Large intestine (tissue), 3 donors: ENCODE results near the gene PAH. TPM values are rescaled to one million over a fixed set of nuclear protein-coding genes. Genes with fewer than 3 reads are reported as not detected.
A peak's percentile ranks its signal among the peaks of the same experiment; 100 is the strongest.

Experiments
- DNase-seq, 2 donors: peaks; one replicate each; pipeline versions ENCODE4 v3.0.0 to v3.0.0-alpha.2; 2013
- H3K27ac ChIP-seq: one replicate; pipeline ENCODE4 v1.5.1; 2013; ENCODE audit warnings: low read length
- H3K27me3 ChIP-seq: 2 replicates; pipeline ENCODE4 v1.6.1; 2013; ENCODE audit warnings: low read length; ENCODE audit not compliant: control insufficient read depth, insufficient read depth
- H3K36me3 ChIP-seq: 2 replicates; pipeline ENCODE4 v1.6.1; 2013; ENCODE audit warnings: low read length; ENCODE audit not compliant: control insufficient read depth, insufficient read depth
- H3K4me1 ChIP-seq: one replicate; pipeline ENCODE4 v1.6.1; 2013; ENCODE audit warnings: low read length; ENCODE audit not compliant: control insufficient read depth, insufficient read depth
- H3K4me3 ChIP-seq: one replicate; pipeline ENCODE4 v1.5.1; 2013; ENCODE audit warnings: low read length
- H3K9me3 ChIP-seq: one replicate; pipeline ENCODE4 v1.6.1; 2013; ENCODE audit warnings: mild to moderate bottlenecking, low read depth, low read length, moderate library complexity; ENCODE audit not compliant: control insufficient read depth
- WGBS: methylation state at CpG from one replicate; pipeline ENCODE4 v1.1.5; 2013; ENCODE audit warnings: low lambda C conversion rate; ENCODE audit not compliant: insufficient coverage; 5-methylcytosine and 5-hydroxymethylcytosine counted together
- polyA plus RNA-seq: library from polyadenylated mRNA; unstranded; fragments of 120-200 nt; gene quantifications from one replicate; pipeline ENCODE4 v1.2.1, GENCODE V29; 2013

The PAH gene
- polyA plus RNA-seq, 1 donor: 172 TPM

GRCh38 chr12:102903337-102904007 lies 13.6 kb downstream of the PAH start:
- H3K4me3 ChIP-seq: no peak overlapping the region
- WGBS: no CpG with 5 or more reads among the region's 1 CpG
- no peaks in the 10 kb centered on the region for H3K9me3 ChIP-seq
- H3K27ac ChIP-seq: no peak overlapping the region
- H3K27me3 ChIP-seq: no peaks in the 10 kb centered on the region
- H3K36me3 ChIP-seq: no peaks in the 10 kb centered on the region
- DNase-seq: no peak
- H3K4me1 ChIP-seq: no peaks in the 10 kb centered on the region

- WGBS: 43% methylated on average over 1 of the region's 3 CpGs
- Histone ChIP-seq H3K4me1 (no peaks in the 10 kb centered on the region), H3K27ac (no peak overlapping the region), H3K27me3 (no peaks in the 10 kb centered on the region), H3K36me3 (no peaks in the 10 kb centered on the region), H3K4me3 (no peak overlapping the region), H3K9me3 (no peaks in the 10 kb centered on the region)
- DNase-seq: no peak
These were observed 15.0 kb downstream of the PAH start for GRCh38 chr12:102902093-102902492.

- DNase-seq: no peak
- 86% methylated on average over 1 of the region's 2 CpGs for WGBS
- Histone ChIP-seq H3K4me1 (no peaks in the 10 kb centered on the region), H3K36me3 (no peaks in the 10 kb centered on the region), H3K27me3 (no peaks in the 10 kb centered on the region), H3K27ac (no peak overlapping the region), H3K9me3 (no peaks in the 10 kb centered on the region), H3K4me3 (no peak overlapping the region)
These were observed 16.7 kb downstream of the PAH start for GRCh38 chr12:102900389-102900788.

- no peak overlapping the region for H3K27ac ChIP-seq
- DNase-seq: no peak
- no peaks in the 10 kb centered on the region for H3K4me1 ChIP-seq
- WGBS: 80% methylated on average over 1 of the region's 1 CpG
- no peaks in the 10 kb centered on the region for H3K36me3 ChIP-seq
- no peaks in the 10 kb centered on the region for H3K27me3 ChIP-seq
- H3K9me3 ChIP-seq: no peaks in the 10 kb centered on the region
- H3K4me3 ChIP-seq: no peak overlapping the region
These were observed 21.0 kb downstream of the PAH start for GRCh38 chr12:102896067-102896466.

GRCh38 chr12:102891756-102892155 lies 25.3 kb downstream of the PAH start:
- WGBS: no CpG with 5 or more reads among the region's 2 CpGs
- H3K4me1 ChIP-seq: peaks cover under 1% of the 10 kb centered on the region
- no peak overlapping the region for H3K4me3 ChIP-seq
- H3K9me3 ChIP-seq: no peaks in the 10 kb centered on the region
- H3K36me3 ChIP-seq: no peaks in the 10 kb centered on the region
- no peak overlapping the region for H3K27ac ChIP-seq
- no peaks in the 10 kb centered on the region for H3K27me3 ChIP-seq
- no peak for DNase-seq

- no peak overlapping the region for H3K27ac ChIP-seq
- H3K36me3 ChIP-seq: no peaks in the 10 kb centered on the region
- H3K4me1 ChIP-seq: peaks cover 26% of the 10 kb centered on the region
- H3K9me3 ChIP-seq: no peaks in the 10 kb centered on the region
- no peak for DNase-seq
- no peaks in the 10 kb centered on the region for H3K27me3 ChIP-seq
- no CpG with 5 or more reads among the region's 1 CpG for WGBS
- H3K4me3 ChIP-seq: no peak overlapping the region
These were observed 28.5 kb downstream of the PAH start for GRCh38 chr12:102888511-102888910.

- H3K4me3 ChIP-seq: no peak overlapping the region
- 0% methylated on average over 2 of the region's 20 CpGs for WGBS
- H3K27ac ChIP-seq: peak overlapping the region; percentile 89
These were observed 31.8 kb downstream of the PAH start for GRCh38 chr12:102885043-102885932.

GRCh38 chr12:102883204-102883799 lies 33.7 kb downstream of the PAH start:
- WGBS: no CpG with 5 or more reads among the region's 8 CpGs
- H3K4me3 ChIP-seq: no peak overlapping the region
- peak; percentile 37 to 54 for DNase-seq
- H3K4me1 ChIP-seq: peaks cover 28% of the 10 kb centered on the region
- no peaks in the 10 kb centered on the region for H3K36me3 ChIP-seq
- H3K9me3 ChIP-seq: no peaks in the 10 kb centered on the region
- H3K27ac ChIP-seq: no peak overlapping the region
- no peaks in the 10 kb centered on the region for H3K27me3 ChIP-seq

More at GRCh38 chr12:102885043-102885932, 31.8 kb downstream of the PAH start:
- Histone ChIP-seq H3K4me1 (peaks cover 28% of the 10 kb centered on the region), H3K9me3 (no peaks in the 10 kb centered on the region), H3K36me3 (no peaks in the 10 kb centered on the region), H3K27me3 (no peaks in the 10 kb centered on the region)
- DNase-seq: peak; percentile 76 to 91

- Histone ChIP-seq H3K4me3 (no peak overlapping the region), H3K36me3 (peaks cover 4% of the 10 kb centered on the region), H3K4me1 (peaks cover 18% of the 10 kb centered on the region), H3K27ac (no peak overlapping the region), H3K27me3 (no peaks in the 10 kb centered on the region), H3K9me3 (no peaks in the 10 kb centered on the region)
- WGBS: no CpG with 5 or more reads among the region's 5 CpGs
- no peak for DNase-seq
These were observed 36.3 kb downstream of the PAH start for GRCh38 chr12:102880783-102881182.

GRCh38 chr12:102879144-102879763 lies 37.8 kb downstream of the PAH start:
- Histone ChIP-seq H3K27ac (no peak overlapping the region), H3K4me3 (no peak overlapping the region), H3K4me1 (peaks cover 9% of the 10 kb centered on the region), H3K27me3 (no peaks in the 10 kb centered on the region), H3K36me3 (peaks cover 4% of the 10 kb centered on the region), H3K9me3 (no peaks in the 10 kb centered on the region)
- peak; percentile 22 to 26 for DNase-seq
- no CpG with 5 or more reads among the region's 9 CpGs for WGBS
